Fibroblast of lung (primary cell): ENCODE measurements around the gene PCDHA12.

Experiments
- EZH2 ChIP-seq: IDR thresholded peaks from 2 replicates; pipeline ENCODE4 v1.5.1; 2012; ENCODE audit warnings: low read length, control low read depth, mild to moderate bottlenecking; ENCODE audit errors: missing control alignments
- TF ChIP-seq, protein P1 (sequence below), 2 donors: IDR thresholded peaks in 1 of 2; conservative IDR thresholded peaks in 1 of 2; 1 replicate in 1 of 2; 2 replicates in 1 of 2; pipeline ENCODE4 v1.5.1; 2011 to 2012; ENCODE audit warnings: low read length in 2 of 2, control low read depth in 1 of 2, inconsistent platforms in 1 of 2, low read depth in 1 of 2, mild to moderate bottlenecking in 1 of 2

DNA sequence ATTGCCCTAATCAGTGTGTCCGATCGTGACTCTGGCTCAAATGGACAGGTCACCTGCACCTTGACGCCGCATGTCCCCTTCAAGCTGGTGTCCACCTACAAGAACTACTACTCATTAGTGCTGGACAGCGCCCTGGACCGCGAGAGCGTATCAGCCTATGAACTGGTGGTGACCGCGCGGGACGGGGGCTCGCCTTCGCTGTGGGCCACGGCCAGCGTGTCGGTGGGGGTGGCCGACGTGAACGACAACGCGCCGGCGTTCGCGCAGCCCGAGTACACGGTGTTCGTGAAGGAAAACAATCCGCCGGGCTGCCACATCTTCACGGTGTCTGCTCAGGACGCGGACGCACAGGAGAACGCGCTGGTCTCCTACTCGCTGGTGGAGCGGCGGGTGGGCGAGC lies 8.3 kb downstream of the PCDHA12 start:
- TF ChIP-seq, protein P1, sequence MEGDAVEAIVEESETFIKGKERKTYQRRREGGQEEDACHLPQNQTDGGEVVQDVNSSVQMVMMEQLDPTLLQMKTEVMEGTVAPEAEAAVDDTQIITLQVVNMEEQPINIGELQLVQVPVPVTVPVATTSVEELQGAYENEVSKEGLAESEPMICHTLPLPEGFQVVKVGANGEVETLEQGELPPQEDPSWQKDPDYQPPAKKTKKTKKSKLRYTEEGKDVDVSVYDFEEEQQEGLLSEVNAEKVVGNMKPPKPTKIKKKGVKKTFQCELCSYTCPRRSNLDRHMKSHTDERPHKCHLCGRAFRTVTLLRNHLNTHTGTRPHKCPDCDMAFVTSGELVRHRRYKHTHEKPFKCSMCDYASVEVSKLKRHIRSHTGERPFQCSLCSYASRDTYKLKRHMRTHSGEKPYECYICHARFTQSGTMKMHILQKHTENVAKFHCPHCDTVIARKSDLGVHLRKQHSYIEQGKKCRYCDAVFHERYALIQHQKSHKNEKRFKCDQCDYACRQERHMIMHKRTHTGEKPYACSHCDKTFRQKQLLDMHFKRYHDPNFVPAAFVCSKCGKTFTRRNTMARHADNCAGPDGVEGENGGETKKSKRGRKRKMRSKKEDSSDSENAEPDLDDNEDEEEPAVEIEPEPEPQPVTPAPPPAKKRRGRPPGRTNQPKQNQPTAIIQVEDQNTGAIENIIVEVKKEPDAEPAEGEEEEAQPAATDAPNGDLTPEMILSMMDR (conservative IDR thresholded peaks at IDR 0.05 in 1 of 2, IDR thresholded peaks at IDR 0.05 in 1 of 2; ENCODE audit: low read depth in 1 of 2, low read length in 2 of 2), result no peak
- TF ChIP-seq EZH2, result no peak
